CD4-positive, alpha-beta T cell (primary cell): Measurements from ENCODE around the gene TM9SF3. TPM values are rescaled to one million over a fixed set of nuclear protein-coding genes. Genes with fewer than 3 reads are reported as not detected.

Source experiments
- ATAC-seq: fragments of 200-7000 bp; cut with Tn5 transposase; one replicate; pipeline ENCODE4 v1.10.0; 2022; ENCODE audit warnings: mild to moderate bottlenecking; ENCODE audit not compliant: poor library complexity
- CTCF ChIA-PET: fragments of 350-600 bp; sonication (Branson Sonifier 250); formaldehyde crosslinking; loops from one replicate; lab custom pipeline; 2021; ENCODE audit warnings: antibody characterized with exemption, inconsistent platforms; lab: Charles Lee
- POLR2A ChIA-PET: fragments of 350-600 bp; sonication (Branson Sonifier 250); formaldehyde crosslinking; loops from one replicate; lab custom pipeline; 2021; ENCODE audit warnings: antibody characterized with exemption, inconsistent platforms; lab: Charles Lee
- DNase-seq, 14 experiments: peaks; one replicate each; pipeline ENCODE4 v3.0.0-alpha.2; 2013 to 2020; ENCODE audit warnings: mixed read lengths in 2 of 14
- H3K27ac ChIP-seq, 2 donors: one replicate each; pipeline versions ENCODE4 v1.5.1 to v1.7.0; 2013; ENCODE audit warnings: low read length in 2 of 2, low read depth in 1 of 2, mild to moderate bottlenecking in 1 of 2
- H3K27me3 ChIP-seq, 2 experiments: 1 replicate in 1 of 2; 2 replicates in 1 of 2; pipeline versions ENCODE4 v1.6.1 to v1.7.0; 2013; ENCODE audit warnings: low read length in 2 of 2, control low read depth in 1 of 2, mild to moderate bottlenecking in 1 of 2, moderate library complexity in 1 of 2; ENCODE audit not compliant: insufficient read depth in 2 of 2, control insufficient read depth in 1 of 2
- H3K36me3 ChIP-seq: one replicate; pipeline ENCODE4 v1.6.1; 2013; ENCODE audit warnings: low read length, control low read depth; ENCODE audit not compliant: insufficient read depth
- H3K4me1 ChIP-seq: one replicate; pipeline ENCODE4 v1.6.1; 2013; ENCODE audit warnings: low read length, control low read depth; ENCODE audit not compliant: insufficient read depth
- H3K4me3 ChIP-seq: one replicate; pipeline ENCODE4 v1.5.1; 2013; ENCODE audit warnings: mild to moderate bottlenecking, low read length, moderate library complexity
- H3K9me3 ChIP-seq, 2 experiments: 1 replicate in 1 of 2; 2 replicates in 1 of 2; pipeline versions ENCODE4 v1.6.1 to v1.7.0; 2013; ENCODE audit warnings: low read length in 2 of 2, mild to moderate bottlenecking in 2 of 2, control low read depth in 1 of 2, moderate library complexity in 1 of 2; ENCODE audit not compliant: control insufficient read depth in 1 of 2, insufficient read depth in 1 of 2
- H3K27ac Mint-ChIP-seq: one replicate; pipeline ENCODE4 v1.8.0; 2020; ENCODE audit warnings: mixed read lengths
- H3K27me3 Mint-ChIP-seq: one replicate; pipeline ENCODE4 v1.8.0; 2021; ENCODE audit warnings: mixed read lengths
- H3K36me3 Mint-ChIP-seq: one replicate; pipeline ENCODE4 v1.8.0; 2021; ENCODE audit warnings: low read depth, mixed read lengths
- H3K4me1 Mint-ChIP-seq: one replicate; pipeline ENCODE4 v1.8.0; 2021; ENCODE audit warnings: low read depth, mixed read lengths
- H3K4me3 Mint-ChIP-seq: one replicate; pipeline ENCODE4 v1.8.0; 2020; ENCODE audit warnings: mild to moderate bottlenecking, mixed read lengths
- H3K9me3 Mint-ChIP-seq: one replicate; pipeline ENCODE4 v1.8.0; 2020; ENCODE audit warnings: mixed read lengths
- intact Hi-C, 2 experiments: fragments of 100-400 bp; cut with DNase I in 1 of 2; cut with micrococcal nuclease in 1 of 2; formaldehyde crosslinking; loops; one replicate each; pipeline versions ENCODE4 v1.15.1 to v1.9.0; 2023 to 2025; cut with DNase I, micrococcal nuclease
- total RNA-seq, 174 experiments: library from RNA in 2 of 174; stranded (reverse) in 2 of 174; gene quantifications; one replicate each; pipeline ENCODE4 v1.2.3 and lab custom pipeline; 2021 to 2026
- TF ChIP-seq, protein P1 (sequence below): fragments of 200-600 bp; IDR thresholded peaks from one replicate; pipeline ENCODE4 v1.8.0; 2022; ENCODE audit warnings: antibody characterized with exemption, mild to moderate bottlenecking

Gene TM9SF3
- total RNA-seq, 2 experiments from 2014 or later = 92.4 to 92.7 TPM

DNA sequence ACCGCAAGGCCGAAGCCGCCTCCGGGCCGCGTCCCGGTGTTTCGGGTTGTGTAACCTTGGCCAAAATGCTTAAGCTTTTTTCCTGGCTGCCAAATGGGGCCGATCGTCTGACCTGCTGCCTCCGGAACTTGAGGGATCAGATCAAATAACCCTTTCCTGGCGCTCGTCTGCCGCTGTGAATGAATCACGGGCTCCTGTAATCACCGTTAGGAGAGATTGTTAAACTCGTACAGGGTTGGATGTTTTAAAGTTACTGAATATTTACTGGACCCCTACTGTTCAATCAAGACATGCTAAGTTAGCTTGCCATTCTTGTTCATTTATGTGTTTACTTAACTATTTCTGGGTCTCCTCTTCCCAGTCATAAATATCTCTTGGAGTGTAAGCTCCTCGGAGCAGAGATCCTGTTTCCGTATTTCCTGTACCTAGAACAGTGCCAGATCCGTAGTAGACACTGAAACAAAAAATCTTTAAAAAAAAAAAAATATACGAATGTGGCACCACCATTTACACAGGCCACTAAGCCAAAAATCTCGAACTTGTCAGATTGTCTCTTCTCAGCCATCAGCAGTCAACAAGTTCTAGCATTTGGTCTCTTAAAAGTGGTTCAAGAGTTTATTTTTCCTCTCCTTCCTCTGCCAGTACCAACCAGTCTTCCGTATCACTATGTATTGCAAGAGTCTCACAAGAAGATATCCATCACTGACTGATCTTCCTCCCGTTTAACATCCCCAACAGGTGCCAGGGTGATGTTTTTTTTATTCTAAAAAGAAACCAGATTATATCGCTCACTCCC, 650 bp upstream of the TM9SF3 start:
- H3K4me1 ChIP-seq = peaks cover 34% of the 10 kb centered on the region

DNA sequence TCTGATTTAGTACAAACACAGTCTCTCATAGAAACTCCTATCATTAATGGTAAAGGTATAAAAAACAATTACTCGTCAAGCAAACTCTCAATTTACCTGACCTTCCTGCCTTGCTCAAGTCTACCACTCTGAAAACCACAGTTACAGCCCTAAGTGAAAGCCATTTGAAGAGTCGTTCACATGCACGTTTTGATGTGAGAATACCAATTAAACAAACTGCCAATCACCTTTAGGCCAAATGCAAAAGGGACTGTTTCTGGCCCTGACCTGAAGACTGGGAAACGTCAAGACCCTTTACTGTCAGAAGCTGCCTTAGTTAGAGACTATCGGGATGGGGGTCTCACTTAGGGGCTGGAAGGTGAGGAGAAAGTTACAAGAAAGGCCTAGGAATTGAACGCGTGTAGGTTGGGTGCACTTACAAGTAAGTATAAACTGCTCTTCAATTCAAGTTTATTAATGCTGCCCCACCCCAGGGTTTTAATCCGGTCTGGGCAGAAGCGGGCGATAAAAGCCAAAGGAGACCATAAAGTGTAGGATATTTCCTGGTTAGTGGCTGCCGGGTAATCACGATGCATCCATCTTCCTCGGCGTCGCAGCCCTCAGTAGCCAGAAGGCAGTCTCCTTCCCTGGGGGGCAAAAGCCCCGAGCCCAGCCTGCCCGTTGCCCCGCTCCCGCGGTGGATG, 935 bp downstream of the TM9SF3 start:
- Histone ChIP-seq H3K36me3 (no peaks in the 10 kb centered on the region), H3K9me3 (no peaks in the 10 kb centered on the region), H3K27ac (peak overlapping the region; percentile 93), H3K27me3 (no peaks in the 10 kb centered on the region), H3K4me3 (peak overlapping the region; percentile 95), H3K4me1 (peaks cover 34% of the 10 kb centered on the region)
- POLR2A ChIA-PET = no interaction called here
- Mint-ChIP-seq H3K4me1 (peaks cover 49% of the 10 kb centered on the region), H3K4me3 (peak overlapping the region; percentile 95), H3K27ac (no peak overlapping the region), H3K36me3 (peaks cover 15% of the 10 kb centered on the region), H3K27me3 (no peaks in the 10 kb centered on the region), H3K9me3 (no peaks in the 10 kb centered on the region)
- DNase-seq (peak in 12 of 14 experiments; percentile 2 to 64 (median 16)), ATAC-seq (peak; percentile 15)
- intact Hi-C loops = loop anchor here (5.0 to 10.0 kb wide), 7 partner anchors 64 to 1549 kb away; partner anchors contain the start of genes LCOR (in 1 of the 2), MORN4 (in 1 of the 2) and R3HCC1L (in 1 of the 2)
- CTCF ChIA-PET = no interaction called here
- TF ChIP-seq, protein P1, sequence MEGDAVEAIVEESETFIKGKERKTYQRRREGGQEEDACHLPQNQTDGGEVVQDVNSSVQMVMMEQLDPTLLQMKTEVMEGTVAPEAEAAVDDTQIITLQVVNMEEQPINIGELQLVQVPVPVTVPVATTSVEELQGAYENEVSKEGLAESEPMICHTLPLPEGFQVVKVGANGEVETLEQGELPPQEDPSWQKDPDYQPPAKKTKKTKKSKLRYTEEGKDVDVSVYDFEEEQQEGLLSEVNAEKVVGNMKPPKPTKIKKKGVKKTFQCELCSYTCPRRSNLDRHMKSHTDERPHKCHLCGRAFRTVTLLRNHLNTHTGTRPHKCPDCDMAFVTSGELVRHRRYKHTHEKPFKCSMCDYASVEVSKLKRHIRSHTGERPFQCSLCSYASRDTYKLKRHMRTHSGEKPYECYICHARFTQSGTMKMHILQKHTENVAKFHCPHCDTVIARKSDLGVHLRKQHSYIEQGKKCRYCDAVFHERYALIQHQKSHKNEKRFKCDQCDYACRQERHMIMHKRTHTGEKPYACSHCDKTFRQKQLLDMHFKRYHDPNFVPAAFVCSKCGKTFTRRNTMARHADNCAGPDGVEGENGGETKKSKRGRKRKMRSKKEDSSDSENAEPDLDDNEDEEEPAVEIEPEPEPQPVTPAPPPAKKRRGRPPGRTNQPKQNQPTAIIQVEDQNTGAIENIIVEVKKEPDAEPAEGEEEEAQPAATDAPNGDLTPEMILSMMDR = no peak

More for the DNA sequence above, 650 bp upstream of the TM9SF3 start:
- peaks cover 11% of the 10 kb centered on the region for H3K36me3 Mint-ChIP-seq
- ChIA-PET POLR2A (interaction anchor here (0.6 to 1.4 kb wide), 8 partner anchors 14 to 894 kb away, joined by 3 to 7 read pairs (median 3); partner anchors contain the start of genes TCTN3 and TLL2), CTCF (no interaction called here)
- ATAC-seq (peak; percentile 40), DNase-seq (peak in 8 of 14 experiments; percentile 39 to 70 (median 46))
- H3K27ac Mint-ChIP-seq = no peak overlapping the region
- no peaks in the 10 kb centered on the region for H3K27me3 Mint-ChIP-seq
- TF ChIP-seq, protein P1 = no peak
- no peaks in the 10 kb centered on the region for H3K9me3 Mint-ChIP-seq
- intact Hi-C loops = loop anchor here (5.0 to 10.0 kb wide), 7 partner anchors 65 to 1547 kb away; partner anchors contain the start of genes LCOR (in 1 of the 2), MORN4 (in 1 of the 2) and R3HCC1L (in 1 of the 2)
- Histone ChIP-seq H3K36me3 (no peaks in the 10 kb centered on the region), H3K9me3 (no peaks in the 10 kb centered on the region), H3K4me3 (peak overlapping the region; percentile 67), H3K27ac (peak overlapping the region; percentile 96 to 98), H3K27me3 (no peaks in the 10 kb centered on the region)
- H3K4me3 Mint-ChIP-seq = no peak overlapping the region
- H3K4me1 Mint-ChIP-seq = peaks cover 42% of the 10 kb centered on the region

DNA sequence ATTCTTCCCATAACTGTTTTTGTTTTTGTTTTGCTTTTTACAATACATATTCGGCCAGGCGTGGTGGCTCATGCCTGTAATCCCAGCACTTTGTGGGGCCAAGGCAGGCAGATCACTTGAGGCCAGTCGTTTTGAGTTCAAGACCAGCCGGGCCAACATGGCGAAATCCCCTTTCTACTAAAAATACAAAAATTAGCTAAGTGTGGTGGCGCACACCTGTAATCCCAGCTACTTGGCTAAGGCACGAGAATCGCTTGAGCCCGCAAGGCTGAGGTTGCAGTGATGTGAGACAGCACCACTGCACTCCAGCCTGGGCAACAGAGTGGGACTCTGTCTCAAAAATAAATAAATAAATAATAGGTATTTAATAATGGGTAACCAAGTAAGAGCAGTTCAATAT, 2.3 kb downstream of the TM9SF3 start:
- Mint-ChIP-seq H3K4me3 (peak overlapping the region; percentile 35), H3K36me3 (peaks cover 19% of the 10 kb centered on the region), H3K27ac (peak overlapping the region; percentile 26), H3K9me3 (no peaks in the 10 kb centered on the region), H3K27me3 (no peaks in the 10 kb centered on the region), H3K4me1 (peaks cover 60% of the 10 kb centered on the region)
- H3K4me1 ChIP-seq = peaks cover 37% of the 10 kb centered on the region
- intact Hi-C loops = loop anchor here (10.0 kb wide), 3 partner anchors 130 to 1550 kb away; partner anchors contain the start of genes MORN4 (in 1 of the 2) and R3HCC1L (in 1 of the 2)
- TF ChIP-seq, protein P1 = no peak
- H3K27ac ChIP-seq = no peak overlapping the region
- ATAC-seq (no peak), DNase-seq (no peak)
- no peaks in the 10 kb centered on the region for H3K9me3 ChIP-seq
- no peak overlapping the region for H3K4me3 ChIP-seq
- POLR2A ChIA-PET = interaction anchor here (1.2 kb wide), 1 partner anchor 9 kb away, joined by 5 read pairs; no protein-coding TSS in a partner anchor
- H3K27me3 ChIP-seq = no peaks in the 10 kb centered on the region
- CTCF ChIA-PET = interaction anchor here (1.1 kb wide), 1 partner anchor 19 kb away, joined by 3 read pairs; no protein-coding TSS in a partner anchor
- H3K36me3 ChIP-seq = no peaks in the 10 kb centered on the region
